Sigmoid colon (tissue), 4 donors: ENCODE data around the gene RTN3.

Experiments
- CTCF ChIP-seq, 4 experiments: fragments of 450-650 bp in 3 of 4; fragments of 200-600 bp in 1 of 4; IDR thresholded peaks; one replicate each; pipeline ENCODE4 v1.5.1; 2016 to 2019; ENCODE audit warnings: antibody characterized with exemption in 4 of 4, mild to moderate bottlenecking in 3 of 4, moderate library complexity in 2 of 4
- EP300 ChIP-seq, 4 donors: sonication (generic); formaldehyde crosslinking; IDR thresholded peaks; one replicate each; pipeline ENCODE4 v1.6.1; 2017; ENCODE audit warnings: antibody characterized with exemption in 4 of 4
- POLR2A ChIP-seq, 2 donors: fragments of 450-650 bp; IDR thresholded peaks; one replicate each; pipeline ENCODE4 v1.6.1; 2016; ENCODE audit warnings: antibody characterized with exemption in 2 of 2, mild to moderate bottlenecking in 2 of 2, moderate library complexity in 2 of 2
- POLR2AphosphoS5 ChIP-seq, 4 donors: sonication (generic); formaldehyde crosslinking; IDR thresholded peaks; one replicate each; pipeline ENCODE4 v1.6.1; 2017; ENCODE audit warnings: antibody characterized with exemption in 4 of 4

GRCh38 chr11:63698976-63699733 is 17.9 kb downstream of the RTN3 start:
- no peak for TF ChIP-seq CTCF (IDR thresholded peaks at IDR 0.05)
- TF ChIP-seq POLR2A (IDR thresholded peaks at IDR 0.05): no peak
- peak in 1 of 4 donors; percentile 12 for TF ChIP-seq POLR2AphosphoS5 (IDR thresholded peaks at IDR 0.05)
- no peak for TF ChIP-seq EP300 (IDR thresholded peaks at IDR 0.05)
